ENCODE data around the gene CYP26A1. TPM values are rescaled to one million over a fixed set of nuclear protein-coding genes. Genes with fewer than 3 reads are reported as not detected.

The CYP26A1 gene
- total and polyA plus RNA-seq, 7 donors = 0.04 TPM; not detected in 6

DNA sequence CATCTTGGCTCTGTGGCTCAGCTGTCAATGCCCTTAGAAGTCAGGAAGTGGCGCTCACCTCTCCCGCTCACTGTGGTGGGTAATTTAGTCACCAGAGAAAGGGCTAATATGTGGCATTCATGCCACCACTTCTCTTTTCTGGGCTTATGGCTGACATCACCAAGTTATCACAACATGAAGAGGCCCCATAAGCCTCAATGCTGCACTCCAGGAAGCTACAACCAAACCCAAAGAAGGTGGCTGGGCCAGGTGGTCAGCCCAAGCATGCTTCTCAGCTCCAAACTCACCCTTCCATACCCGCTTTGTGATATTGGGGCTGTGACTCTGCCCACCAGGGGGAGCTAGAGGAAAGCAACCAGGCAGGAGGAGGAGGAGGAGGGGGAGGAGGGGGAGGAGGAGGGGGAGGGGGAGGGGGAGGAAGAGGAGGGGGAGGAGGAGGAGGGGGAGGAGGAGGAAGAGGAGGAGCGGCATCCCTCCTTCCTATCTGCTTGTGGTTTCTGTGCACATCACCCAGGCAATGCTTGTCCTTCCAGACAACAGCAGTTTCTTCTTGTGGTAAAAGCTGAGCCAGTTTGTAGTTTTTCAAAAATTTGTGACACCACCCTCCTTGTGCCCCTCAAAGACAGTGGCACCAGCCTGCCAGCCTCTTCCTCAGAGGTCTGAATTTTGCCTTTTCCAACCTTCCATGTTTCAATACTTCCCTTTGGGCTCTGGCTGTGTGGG is 42.1 kb downstream of the CYP26A1 start:
- Histone ChIP-seq H3K9me3 (no peaks in the 10 kb centered on the region), H3K36me3 (ENCODE audit: insufficient read depth in 1 of 2, low read depth in 1 of 2) (no peaks in the 10 kb centered on the region), H3K27me3 (ENCODE audit: insufficient read depth in 3 of 3, low read length in 2 of 3) (peaks cover 0 to 9% (median 1%) of the 10 kb centered on the region in 3 donors), H3K27ac (no peak overlapping the region), H3K4me1 (no peaks in the 10 kb centered on the region), H3K4me3 (no peak overlapping the region)
- DNase-seq (peak; percentile 63 to 75), ATAC-seq (no peak)
- intact Hi-C loops (cut with DNase I) = loop anchor here in 1 of 2 donors (2.0 to 5.0 kb wide), 2 partner anchors 173 to 236 kb away; no protein-coding TSS in a partner anchor
- TF ChIP-seq, protein P1, sequence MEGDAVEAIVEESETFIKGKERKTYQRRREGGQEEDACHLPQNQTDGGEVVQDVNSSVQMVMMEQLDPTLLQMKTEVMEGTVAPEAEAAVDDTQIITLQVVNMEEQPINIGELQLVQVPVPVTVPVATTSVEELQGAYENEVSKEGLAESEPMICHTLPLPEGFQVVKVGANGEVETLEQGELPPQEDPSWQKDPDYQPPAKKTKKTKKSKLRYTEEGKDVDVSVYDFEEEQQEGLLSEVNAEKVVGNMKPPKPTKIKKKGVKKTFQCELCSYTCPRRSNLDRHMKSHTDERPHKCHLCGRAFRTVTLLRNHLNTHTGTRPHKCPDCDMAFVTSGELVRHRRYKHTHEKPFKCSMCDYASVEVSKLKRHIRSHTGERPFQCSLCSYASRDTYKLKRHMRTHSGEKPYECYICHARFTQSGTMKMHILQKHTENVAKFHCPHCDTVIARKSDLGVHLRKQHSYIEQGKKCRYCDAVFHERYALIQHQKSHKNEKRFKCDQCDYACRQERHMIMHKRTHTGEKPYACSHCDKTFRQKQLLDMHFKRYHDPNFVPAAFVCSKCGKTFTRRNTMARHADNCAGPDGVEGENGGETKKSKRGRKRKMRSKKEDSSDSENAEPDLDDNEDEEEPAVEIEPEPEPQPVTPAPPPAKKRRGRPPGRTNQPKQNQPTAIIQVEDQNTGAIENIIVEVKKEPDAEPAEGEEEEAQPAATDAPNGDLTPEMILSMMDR (IDR thresholded peaks at IDR 0.05) = peak; percentile 15
- 65 to 70% (median 68%) methylated on average over 4 of the region's 4 CpGs for WGBS, 3 donors

DNA sequence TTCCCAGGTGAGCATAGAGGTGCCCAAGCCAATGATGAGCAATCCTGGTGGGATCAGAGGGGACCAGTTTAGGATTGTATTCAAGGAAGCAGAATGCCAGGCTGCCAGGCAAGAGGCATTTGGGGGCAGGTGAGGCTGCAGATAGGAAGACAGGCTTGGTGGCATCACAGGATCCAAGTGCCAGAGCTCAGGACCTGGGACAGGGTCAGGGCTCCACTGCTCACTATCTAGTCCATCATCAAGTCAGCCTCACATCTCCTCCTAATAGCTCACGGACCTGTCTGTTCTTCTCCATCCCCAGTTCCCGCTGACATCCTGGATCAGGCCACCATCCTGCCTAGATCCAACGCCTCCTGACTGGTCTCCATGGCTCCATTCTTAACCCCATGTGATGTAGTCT is 47.6 kb downstream of the CYP26A1 start:
- intact Hi-C loops (cut with DNase I) = no loop called here
- WGBS, 3 donors = 60 to 65% (median 62%) methylated on average over 3 of the region's 3 CpGs

DNA sequence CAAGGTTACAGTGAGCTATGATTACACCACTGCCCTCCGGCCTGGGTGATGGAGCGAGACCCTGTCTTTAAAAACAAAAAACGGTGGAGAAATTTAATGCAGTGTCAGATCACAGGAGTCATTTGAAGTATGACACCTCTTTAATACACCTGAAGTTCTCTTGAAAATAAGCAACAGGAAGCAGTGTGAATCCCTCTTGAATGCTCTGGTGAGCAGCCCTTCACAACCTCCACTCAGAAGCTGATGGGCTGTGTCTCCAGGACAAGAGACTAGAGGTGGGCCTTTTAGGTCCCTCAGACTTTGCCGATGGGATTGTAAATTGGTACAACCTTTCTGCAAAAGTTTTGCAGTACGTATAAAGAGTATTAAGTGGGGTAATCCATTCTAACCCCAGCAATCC is 50.1 kb downstream of the CYP26A1 start:
- intact Hi-C loops (cut with DNase I) = no loop called here
- Histone ChIP-seq H3K9me3 (peaks cover 8% of the 10 kb centered on the region), H3K4me3 (no peak overlapping the region), H3K36me3 (ENCODE audit: insufficient read depth in 1 of 2, low read depth in 1 of 2) (no peaks in the 10 kb centered on the region), H3K4me1 (no peaks in the 10 kb centered on the region), H3K27me3 (ENCODE audit: insufficient read depth in 3 of 3, low read length in 2 of 3) (no peaks in the 10 kb centered on the region), H3K27ac (no peak overlapping the region)
- no peak for ATAC-seq
- TF ChIP-seq, protein P1 (IDR thresholded peaks at IDR 0.05) = no peak
- 70 to 81% (median 77%) methylated on average over 5 of the region's 5 CpGs for WGBS, 3 donors
- DNase-seq = no peak

More for the DNA sequence above, 47.6 kb downstream of the CYP26A1 start:
- DNase-seq (no peak), ATAC-seq (no peak)
- no peaks in the 10 kb centered on the region for H3K4me1 ChIP-seq
- H3K27me3 ChIP-seq (ENCODE audit: insufficient read depth in 3 of 3, low read length in 2 of 3) = no peaks in the 10 kb centered on the region
- TF ChIP-seq, protein P1 (IDR thresholded peaks at IDR 0.05) = no peak
- no peak overlapping the region for H3K27ac ChIP-seq
- H3K9me3 ChIP-seq = no peaks in the 10 kb centered on the region
- no peaks in the 10 kb centered on the region for H3K36me3 ChIP-seq (ENCODE audit: insufficient read depth in 1 of 2, low read depth in 1 of 2)
- H3K4me3 ChIP-seq = no peak overlapping the region

DNA sequence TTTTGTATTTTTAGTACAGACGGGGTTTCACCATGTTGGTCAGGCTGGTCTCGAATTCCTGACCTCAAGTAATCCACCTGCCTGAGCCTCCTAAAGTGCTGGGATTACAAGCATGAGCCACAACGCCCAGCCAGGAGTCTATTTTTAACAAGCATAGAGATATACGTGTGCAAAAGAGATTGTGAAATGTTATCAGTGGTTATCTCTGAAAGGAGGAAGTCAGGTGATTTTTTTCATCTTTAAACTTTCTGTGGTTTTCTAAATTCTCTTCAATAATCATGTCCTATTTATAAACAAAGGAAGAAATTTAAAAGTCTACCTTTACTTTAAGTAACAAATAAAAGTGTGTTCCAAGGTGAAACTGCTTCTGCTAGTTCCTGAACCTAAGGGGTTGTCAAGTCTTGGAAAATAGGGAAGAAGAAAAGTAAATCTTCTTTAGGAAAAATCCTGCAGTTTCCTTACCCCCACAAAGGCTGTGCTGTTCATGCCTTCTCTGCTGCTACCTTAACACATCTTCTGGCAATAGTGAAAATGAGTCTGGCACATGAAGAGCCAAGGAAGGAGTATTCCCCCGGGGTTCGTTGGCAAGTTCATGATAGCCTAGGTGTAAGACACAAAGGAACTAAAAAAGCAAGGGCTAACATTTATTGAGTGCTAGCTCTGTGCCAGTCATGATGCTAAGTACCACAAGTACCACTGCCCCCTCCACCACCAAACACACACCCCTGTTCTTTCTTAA is 51.1 kb downstream of the CYP26A1 start:
- H3K4me3 ChIP-seq = no peak overlapping the region
- DNase-seq (no peak), ATAC-seq (no peak)
- intact Hi-C loops (cut with DNase I) = no loop called here
- no peak overlapping the region for H3K27ac ChIP-seq
- H3K27me3 ChIP-seq (ENCODE audit: insufficient read depth in 3 of 3, low read length in 2 of 3) = no peaks in the 10 kb centered on the region
- no peaks in the 10 kb centered on the region for H3K4me1 ChIP-seq
- WGBS, 3 donors = 40 to 46% (median 44%) methylated on average over 6 of the region's 6 CpGs
- H3K36me3 ChIP-seq (ENCODE audit: insufficient read depth in 1 of 2, low read depth in 1 of 2) = no peaks in the 10 kb centered on the region
- TF ChIP-seq, protein P1 (IDR thresholded peaks at IDR 0.05) = no peak
- peaks cover 8% of the 10 kb centered on the region for H3K9me3 ChIP-seq

All from psoas muscle (tissue), 8 donors.